ENCODE measurements around the gene TBC1D22A.

Gene TBC1D22A

DNA sequence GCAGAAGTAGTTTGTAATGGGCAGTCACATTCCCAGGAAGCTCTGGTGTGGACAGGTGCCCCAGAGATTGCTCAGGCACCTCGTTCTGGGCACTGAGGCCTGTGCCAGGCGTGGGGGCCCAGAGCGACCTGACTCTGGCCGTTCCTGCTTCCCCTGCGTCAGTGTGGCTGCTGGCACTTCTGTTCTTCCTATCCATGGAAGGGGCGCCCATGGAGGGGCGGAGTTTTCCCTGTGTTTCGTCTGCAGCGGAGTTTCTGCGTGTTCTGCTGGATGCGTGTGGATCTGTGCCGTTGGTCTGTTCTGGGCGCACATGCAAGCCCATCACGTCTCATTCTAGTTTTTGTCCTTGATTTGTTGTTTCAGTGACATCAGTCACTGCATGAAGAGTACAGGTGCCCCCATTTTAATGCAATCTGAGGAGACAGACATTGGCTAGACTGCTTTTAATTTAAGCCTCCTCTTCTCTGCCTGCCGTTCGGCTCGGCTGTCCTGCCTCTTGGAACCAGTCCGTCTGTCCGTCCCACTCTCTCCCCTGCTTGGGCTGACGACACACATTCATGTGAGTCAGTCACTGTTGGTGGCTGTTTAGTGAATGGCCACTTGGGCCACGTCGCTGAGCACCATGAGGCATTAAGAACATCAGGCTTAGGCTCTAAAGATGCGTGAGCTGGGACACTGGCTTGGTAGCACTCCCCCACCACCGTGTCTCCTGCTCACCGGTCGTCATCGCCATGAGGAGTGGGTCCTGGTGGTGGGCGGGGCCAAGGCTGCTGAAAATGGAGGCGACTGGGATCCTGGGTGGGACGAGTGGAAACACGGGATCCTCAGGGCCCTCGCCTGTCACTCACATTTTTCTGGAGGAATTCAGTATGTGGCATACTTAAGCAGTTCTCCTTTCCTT is 255.8 kb downstream of the TBC1D22A start:
- Histone ChIP-seq H3K27me3 (ENCODE audit: insufficient read depth, low read depth) (no peaks in the 10 kb centered on the region), H3K27ac (no peak overlapping the region), H3K4me3 (IDR thresholded peaks at IDR 0.05; ENCODE audit: insufficient read depth, low read depth, low read length) (no peak overlapping the region), H3K36me3 (ENCODE audit: insufficient read depth) (no peaks in the 10 kb centered on the region), H3K4me2 (no peak overlapping the region), H3K4me1 (ENCODE audit: low read depth, poor library complexity, severe bottlenecking) (no peaks in the 10 kb centered on the region), H3K79me2 (ENCODE audit: insufficient read depth, low read depth) (no peaks in the 10 kb centered on the region), H4K20me1 (ENCODE audit: insufficient read depth) (no peaks in the 10 kb centered on the region), H2AFZ (ENCODE audit: low read depth) (no peak overlapping the region), H3K9ac (no peak overlapping the region)
- TF ChIP-seq, protein P1, sequence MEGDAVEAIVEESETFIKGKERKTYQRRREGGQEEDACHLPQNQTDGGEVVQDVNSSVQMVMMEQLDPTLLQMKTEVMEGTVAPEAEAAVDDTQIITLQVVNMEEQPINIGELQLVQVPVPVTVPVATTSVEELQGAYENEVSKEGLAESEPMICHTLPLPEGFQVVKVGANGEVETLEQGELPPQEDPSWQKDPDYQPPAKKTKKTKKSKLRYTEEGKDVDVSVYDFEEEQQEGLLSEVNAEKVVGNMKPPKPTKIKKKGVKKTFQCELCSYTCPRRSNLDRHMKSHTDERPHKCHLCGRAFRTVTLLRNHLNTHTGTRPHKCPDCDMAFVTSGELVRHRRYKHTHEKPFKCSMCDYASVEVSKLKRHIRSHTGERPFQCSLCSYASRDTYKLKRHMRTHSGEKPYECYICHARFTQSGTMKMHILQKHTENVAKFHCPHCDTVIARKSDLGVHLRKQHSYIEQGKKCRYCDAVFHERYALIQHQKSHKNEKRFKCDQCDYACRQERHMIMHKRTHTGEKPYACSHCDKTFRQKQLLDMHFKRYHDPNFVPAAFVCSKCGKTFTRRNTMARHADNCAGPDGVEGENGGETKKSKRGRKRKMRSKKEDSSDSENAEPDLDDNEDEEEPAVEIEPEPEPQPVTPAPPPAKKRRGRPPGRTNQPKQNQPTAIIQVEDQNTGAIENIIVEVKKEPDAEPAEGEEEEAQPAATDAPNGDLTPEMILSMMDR (conservative IDR thresholded peaks at IDR 0.05; ENCODE audit: low read depth, low read length): no peak

DNA sequence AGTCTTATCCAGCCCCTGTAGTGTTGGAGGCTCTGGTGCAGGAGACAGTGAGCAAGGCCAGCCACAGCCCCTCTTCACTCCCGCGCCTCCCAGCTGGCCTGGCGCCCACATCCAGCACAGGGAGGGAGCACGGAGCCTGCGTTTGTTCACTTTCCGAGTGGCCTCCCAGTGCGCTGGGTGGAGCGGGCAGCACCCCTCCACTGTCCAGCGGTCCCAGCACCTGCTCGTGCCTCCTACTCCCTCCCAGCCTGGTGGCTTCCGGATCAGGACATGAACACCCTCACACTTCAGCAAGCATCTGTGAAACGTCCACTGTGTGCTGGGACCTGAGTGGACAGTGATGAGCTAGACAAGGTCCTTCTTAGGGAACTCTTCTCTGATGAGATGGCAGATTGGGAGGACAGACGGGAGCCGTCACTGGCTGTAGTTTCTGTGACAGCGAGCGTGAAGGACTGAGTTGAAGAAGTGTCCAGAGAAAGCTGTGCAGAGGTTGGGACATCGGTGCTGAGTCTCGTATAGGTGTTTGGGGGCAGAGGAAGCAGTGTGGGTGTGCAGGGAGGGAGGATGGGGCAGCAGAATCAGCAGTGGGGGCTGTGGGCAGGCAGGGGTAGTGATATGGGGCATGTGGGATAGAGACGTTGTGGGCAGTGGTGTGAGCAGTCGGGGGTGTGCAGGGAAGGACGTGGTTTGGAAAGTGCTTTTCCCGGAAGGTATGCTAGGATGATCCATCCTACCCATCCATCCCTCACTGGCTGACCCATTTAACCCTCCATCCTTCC is 256.8 kb downstream of the TBC1D22A start:
- TF ChIP-seq, protein P1 (conservative IDR thresholded peaks at IDR 0.05; ENCODE audit: low read depth, low read length): no peak
- H3K27ac ChIP-seq: no peak overlapping the region
- no peaks in the 10 kb centered on the region for H3K4me1 ChIP-seq (ENCODE audit: low read depth, poor library complexity, severe bottlenecking)
- H2AFZ ChIP-seq (ENCODE audit: low read depth): no peak overlapping the region
- H3K4me3 ChIP-seq (IDR thresholded peaks at IDR 0.05; ENCODE audit: insufficient read depth, low read depth, low read length): no peak overlapping the region
- no peak overlapping the region for H3K9ac ChIP-seq
- H3K36me3 ChIP-seq (ENCODE audit: insufficient read depth): no peaks in the 10 kb centered on the region
- H3K4me2 ChIP-seq: no peak overlapping the region
- no peaks in the 10 kb centered on the region for H3K79me2 ChIP-seq (ENCODE audit: insufficient read depth, low read depth)
- no peaks in the 10 kb centered on the region for H3K27me3 ChIP-seq (ENCODE audit: insufficient read depth, low read depth)
- H4K20me1 ChIP-seq (ENCODE audit: insufficient read depth): no peaks in the 10 kb centered on the region

DNA sequence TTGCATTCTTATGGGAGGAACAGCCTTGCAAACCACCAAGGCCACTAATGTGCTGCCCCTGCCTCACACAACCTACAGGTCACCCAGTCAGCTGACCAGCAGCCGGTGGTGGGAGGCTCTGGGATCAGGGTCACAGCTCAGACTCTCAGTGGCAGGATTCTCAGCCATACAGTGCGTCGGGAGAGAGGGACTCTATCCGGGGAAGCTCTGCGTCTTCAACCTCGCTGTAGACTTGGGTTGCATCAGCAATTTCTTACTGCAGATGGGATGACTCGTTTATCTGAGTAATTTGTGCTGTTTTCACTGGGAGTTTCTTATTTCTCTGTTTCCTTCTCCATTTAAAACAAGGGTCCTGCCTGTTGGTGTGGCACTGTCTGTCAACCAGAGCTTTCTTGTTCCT is 257.7 kb downstream of the TBC1D22A start:
- Histone ChIP-seq H3K27me3 (ENCODE audit: insufficient read depth, low read depth) (no peaks in the 10 kb centered on the region), H3K4me3 (IDR thresholded peaks at IDR 0.05; ENCODE audit: insufficient read depth, low read depth, low read length) (no peak overlapping the region), H3K4me1 (ENCODE audit: low read depth, poor library complexity, severe bottlenecking) (no peaks in the 10 kb centered on the region), H3K27ac (no peak overlapping the region), H4K20me1 (ENCODE audit: insufficient read depth) (no peaks in the 10 kb centered on the region), H2AFZ (ENCODE audit: low read depth) (no peak overlapping the region), H3K9ac (no peak overlapping the region), H3K4me2 (no peak overlapping the region), H3K36me3 (ENCODE audit: insufficient read depth) (no peaks in the 10 kb centered on the region), H3K79me2 (ENCODE audit: insufficient read depth, low read depth) (no peaks in the 10 kb centered on the region)
- TF ChIP-seq, protein P1 (conservative IDR thresholded peaks at IDR 0.05; ENCODE audit: low read depth, low read length): no peak

DNA sequence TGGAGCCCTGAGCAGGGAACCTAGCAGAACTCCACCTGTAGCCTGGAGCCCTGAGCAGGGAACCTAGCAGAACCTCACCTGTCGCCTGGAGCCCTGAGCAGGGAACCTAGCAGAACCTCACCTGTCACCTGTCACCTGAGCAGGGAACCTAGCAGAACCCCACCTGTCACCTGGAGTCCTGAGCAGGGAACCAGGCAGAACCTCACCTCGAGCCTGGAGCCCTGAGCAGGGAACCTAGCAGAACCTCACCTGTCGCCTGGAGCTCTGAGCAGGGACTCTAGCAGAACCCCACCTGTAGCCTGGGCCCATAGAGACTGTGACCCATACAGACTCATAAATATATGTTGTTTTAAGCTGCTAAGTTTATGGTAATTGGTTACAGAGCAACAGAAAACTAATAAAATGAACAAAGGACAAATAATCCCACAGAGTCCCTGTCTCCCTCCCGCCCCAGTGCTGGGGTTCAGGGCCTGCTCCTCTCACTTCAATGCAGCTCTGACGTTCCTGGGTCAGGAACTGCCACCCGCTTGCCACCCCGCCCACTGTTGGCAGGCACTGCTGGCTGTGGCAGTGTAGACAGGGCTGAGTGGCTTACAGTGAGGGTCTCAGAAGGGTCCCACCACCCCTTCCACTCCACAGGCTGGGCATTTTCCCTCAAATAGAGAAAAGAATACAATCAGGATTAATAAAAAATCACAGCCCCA is 259.1 kb downstream of the TBC1D22A start:
- H3K9ac ChIP-seq: no peak overlapping the region
- H3K36me3 ChIP-seq (ENCODE audit: insufficient read depth): no peaks in the 10 kb centered on the region
- TF ChIP-seq, protein P1 (conservative IDR thresholded peaks at IDR 0.05; ENCODE audit: low read depth, low read length): no peak
- no peaks in the 10 kb centered on the region for H3K27me3 ChIP-seq (ENCODE audit: insufficient read depth, low read depth)
- H2AFZ ChIP-seq (ENCODE audit: low read depth): no peak overlapping the region
- no peaks in the 10 kb centered on the region for H4K20me1 ChIP-seq (ENCODE audit: insufficient read depth)
- H3K4me3 ChIP-seq (IDR thresholded peaks at IDR 0.05; ENCODE audit: insufficient read depth, low read depth, low read length): no peak overlapping the region
- no peak overlapping the region for H3K27ac ChIP-seq
- H3K4me2 ChIP-seq: no peak overlapping the region
- H3K79me2 ChIP-seq (ENCODE audit: insufficient read depth, low read depth): no peaks in the 10 kb centered on the region
- H3K4me1 ChIP-seq (ENCODE audit: low read depth, poor library complexity, severe bottlenecking): no peaks in the 10 kb centered on the region
